Aorta (tissue), 5 donors: ENCODE data around the gene PDE4D. TPM values are rescaled to one million over a fixed set of nuclear protein-coding genes. Genes with fewer than 3 reads are reported as not detected.

Source experiments
- ATAC-seq: fragments of 200-7000 bp; cut with Tn5 transposase; one replicate; pipeline ENCODE4 v1.9.1; 2022; ENCODE audit warnings: moderate library complexity; ENCODE audit not compliant: low FRiP score
- DNase-seq, 2 donors: peaks; one replicate each; pipeline ENCODE4 v3.0.0-alpha.2; 2020
- H3K27ac ChIP-seq, 2 donors: one replicate each; pipeline ENCODE4 v1.5.1; 2013; ENCODE audit warnings: low read length in 2 of 2, mild to moderate bottlenecking in 2 of 2, moderate library complexity in 2 of 2, control low read depth in 1 of 2, inconsistent platforms in 1 of 2, low read depth in 1 of 2
- H3K27me3 ChIP-seq, 2 donors: one replicate each; pipeline ENCODE4 v1.6.1; 2013; ENCODE audit warnings: control low read depth in 1 of 2, low read length in 1 of 2, mild to moderate bottlenecking in 1 of 2, moderate library complexity in 1 of 2; ENCODE audit not compliant: insufficient read depth in 2 of 2, control insufficient read depth in 1 of 2
- H3K36me3 ChIP-seq, 2 donors: one replicate each; pipeline ENCODE4 v1.6.1; 2013; ENCODE audit warnings: control low read depth in 1 of 2, low read length in 1 of 2, mild to moderate bottlenecking in 1 of 2; ENCODE audit not compliant: insufficient read depth in 2 of 2, control insufficient read depth in 1 of 2
- H3K4me1 ChIP-seq, 2 donors: one replicate each; pipeline ENCODE4 v1.6.1; 2013; ENCODE audit warnings: low read length in 2 of 2, control low read depth in 1 of 2, mild to moderate bottlenecking in 1 of 2, moderate library complexity in 1 of 2; ENCODE audit not compliant: insufficient read depth in 2 of 2, control insufficient read depth in 1 of 2
- H3K4me3 ChIP-seq, 2 donors: one replicate each; pipeline ENCODE4 v1.5.1; 2013; ENCODE audit warnings: low read length in 2 of 2, control low read depth in 1 of 2, mild to moderate bottlenecking in 1 of 2
- H3K9me3 ChIP-seq: one replicate; pipeline ENCODE4 v1.6.1; 2013; ENCODE audit warnings: mild to moderate bottlenecking, low read length; ENCODE audit not compliant: control insufficient read depth
- WGBS, 2 donors: extraction: QIAGEN DNeasy Blood & Tissue Kit; methylation state at CpG; one replicate each; pipeline ENCODE4 v1.1.7; 2013; 5-methylcytosine and 5-hydroxymethylcytosine counted together
- intact Hi-C, 2 donors: fragments of 100-400 bp; cut with DNase I; formaldehyde crosslinking; loops; one replicate each; pipeline versions ENCODE4 v1.14.2 to v1.15.0; 2022
- polyA plus RNA-seq, 2 donors: library from polyadenylated mRNA; stranded (reverse); fragments of 200-250 nt; gene quantifications; one replicate each; pipeline ENCODE4 v1.2.3, GENCODE V29; 2013
- total RNA-seq, 2 donors: library from RNA; stranded (reverse); fragmentation: NEBNext Ultra II Directional; extraction: Animal tissue kit (Norgen Biotek cat#: 25700); gene quantifications; one replicate each; pipeline ENCODE4 v1.2.1, GENCODE V29; 2021
- donor health status: healthy with polysubstance abuse.
- donor health status: Bipolar disorder and iron deficiency.
- donor health status: DM: no; HTN: no; CAD: no.
- donor health status: DM: no; HTN: no; CAD: no.
- donor health status: DM: yes; HTN: yes; CAD: no.

The PDE4D gene
- total and polyA plus RNA-seq, 4 donors, result 2.4 to 112 (median 33.3) TPM

DNA sequence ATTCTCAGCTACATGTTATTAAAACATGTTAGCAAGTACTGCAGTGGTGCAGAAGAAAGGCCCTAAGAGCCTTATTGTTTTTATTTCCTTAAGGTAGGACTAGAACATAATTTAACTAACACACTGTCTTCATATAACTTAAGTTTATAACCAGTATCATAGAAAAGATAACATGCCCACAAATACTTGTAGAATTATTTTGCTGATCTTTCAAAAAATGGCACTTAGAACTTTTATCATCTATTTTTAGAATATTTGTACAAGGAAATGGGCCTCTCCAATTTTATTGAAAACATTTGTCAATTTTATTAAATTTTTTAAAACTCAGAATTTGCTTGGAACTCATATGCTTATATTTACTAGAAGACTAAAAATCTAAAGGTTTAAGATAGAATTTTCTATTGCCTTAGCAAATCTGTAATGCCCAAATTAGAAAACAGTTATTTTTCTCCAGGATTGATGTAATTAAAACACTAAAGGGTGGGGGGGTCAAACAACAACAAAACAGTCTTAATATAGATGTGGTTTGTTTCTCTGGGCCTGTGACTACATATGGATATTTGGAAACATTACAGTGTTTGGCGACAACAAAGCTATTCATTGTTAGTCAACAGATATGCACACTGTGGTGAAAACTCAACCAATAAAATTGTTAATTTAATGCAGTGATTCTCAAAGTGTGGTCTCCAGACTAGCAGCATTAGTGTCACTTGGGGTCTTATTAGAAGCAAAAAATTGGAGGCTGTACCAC, 360.4 kb downstream of the PDE4D start:
- no peak for DNase-seq
- H3K27me3 ChIP-seq, result no peaks in the 10 kb centered on the region
- H3K4me1 ChIP-seq, result no peaks in the 10 kb centered on the region
- no peak overlapping the region for H3K4me3 ChIP-seq
- WGBS, 2 donors, result 95 to 99% methylated on average over 1 of the region's 1 CpG
- ATAC-seq, result no peak
- intact Hi-C loops, result no loop called here
- no peaks in the 10 kb centered on the region for H3K36me3 ChIP-seq
- H3K27ac ChIP-seq, result no peak overlapping the region
- H3K9me3 ChIP-seq, result no peaks in the 10 kb centered on the region

DNA sequence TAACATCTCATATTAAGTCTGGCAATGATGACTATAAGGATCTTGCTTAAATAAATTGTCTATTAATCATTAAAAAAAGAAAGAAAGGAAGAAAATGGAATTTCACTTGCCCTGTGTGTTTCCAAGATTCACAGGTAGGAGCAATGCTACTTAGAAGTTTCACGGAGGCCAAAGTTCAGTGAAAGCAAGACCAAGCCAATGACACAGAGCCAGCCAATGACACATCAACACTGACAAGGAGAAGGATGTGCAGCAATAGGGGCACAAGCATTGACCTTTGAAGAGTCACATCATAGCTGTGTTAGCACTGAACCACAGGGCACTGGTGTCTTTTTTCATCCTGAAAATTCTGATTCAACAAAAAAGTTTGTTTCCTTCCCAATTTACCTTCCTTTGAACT, 364.3 kb downstream of the PDE4D start:
- intact Hi-C loops, result no loop called here
- 96 to 97% methylated on average over 1 of the region's 1 CpG for WGBS, 2 donors
- ATAC-seq, result no peak

DNA sequence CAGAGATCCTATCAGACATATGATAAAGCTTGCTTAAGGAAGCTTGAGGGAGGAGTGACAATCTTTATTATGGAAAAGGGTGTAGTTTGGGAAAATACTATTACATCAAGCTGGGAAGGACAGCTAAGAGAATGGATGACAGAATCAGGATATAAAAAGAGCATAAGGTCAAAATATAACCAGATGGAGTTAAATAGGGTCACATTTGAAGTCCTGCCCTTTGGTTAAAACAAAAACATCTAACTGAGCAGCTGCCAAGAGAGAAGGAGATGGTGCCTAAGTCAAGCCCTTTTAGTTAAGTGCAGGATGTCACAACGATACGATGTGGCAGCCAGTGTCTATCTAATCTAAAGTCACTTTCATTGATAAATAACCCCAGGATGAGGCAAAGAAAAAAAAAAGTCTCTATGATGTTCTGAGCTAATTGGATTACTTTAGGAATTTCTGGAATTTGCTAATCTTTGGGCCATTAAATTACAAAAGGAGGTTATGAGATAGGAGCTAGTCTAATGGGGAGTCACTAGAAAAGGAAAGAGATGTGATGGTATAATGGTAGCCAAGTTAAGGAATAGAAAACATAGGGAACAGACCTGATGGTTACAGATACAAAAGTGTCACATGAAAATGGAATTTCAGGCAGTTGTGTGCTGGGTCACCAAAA, 365.2 kb downstream of the PDE4D start:
- no peaks in the 10 kb centered on the region for H3K36me3 ChIP-seq
- no peak for ATAC-seq
- H3K4me1 ChIP-seq, result no peaks in the 10 kb centered on the region
- 50 to 61% methylated on average over 2 of the region's 2 CpGs for WGBS, 2 donors
- no peaks in the 10 kb centered on the region for H3K27me3 ChIP-seq
- H3K27ac ChIP-seq, result no peak overlapping the region
- intact Hi-C loops, result no loop called here
- no peak for DNase-seq
- no peak overlapping the region for H3K4me3 ChIP-seq
- no peaks in the 10 kb centered on the region for H3K9me3 ChIP-seq

More for the DNA sequence above, 364.3 kb downstream of the PDE4D start:
- Histone ChIP-seq H3K4me1 (no peaks in the 10 kb centered on the region), H3K27me3 (no peaks in the 10 kb centered on the region), H3K27ac (no peak overlapping the region), H3K9me3 (no peaks in the 10 kb centered on the region), H3K36me3 (no peaks in the 10 kb centered on the region), H3K4me3 (no peak overlapping the region)
- no peak for DNase-seq

DNA sequence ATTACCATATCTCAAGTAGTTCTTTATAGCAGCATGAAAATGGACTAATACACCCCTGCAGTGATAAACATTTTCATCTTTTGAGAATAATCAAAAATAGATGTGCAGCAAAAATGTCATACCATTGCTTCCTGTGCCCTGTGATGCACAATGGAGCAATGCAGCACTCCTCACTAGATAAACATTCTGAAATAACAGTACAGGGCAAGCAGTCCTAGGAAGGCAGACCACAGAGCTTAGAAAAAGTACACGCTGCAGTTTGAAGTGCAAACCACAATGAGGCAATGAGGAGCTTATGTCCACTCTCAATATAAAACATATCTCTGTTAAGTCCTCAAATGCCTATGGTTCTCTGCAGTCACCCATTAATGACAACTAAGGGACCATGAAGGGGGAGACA, 367.6 kb downstream of the PDE4D start:
- Histone ChIP-seq H3K27me3 (no peaks in the 10 kb centered on the region), H3K4me3 (no peak overlapping the region), H3K36me3 (no peaks in the 10 kb centered on the region), H3K27ac (no peak overlapping the region), H3K4me1 (no peaks in the 10 kb centered on the region), H3K9me3 (no peaks in the 10 kb centered on the region)
- DNase-seq, result no peak
- intact Hi-C loops, result no loop called here
- WGBS, 2 donors, result 48 to 65% methylated on average over 1 of the region's 1 CpG
- ATAC-seq, result no peak

DNA sequence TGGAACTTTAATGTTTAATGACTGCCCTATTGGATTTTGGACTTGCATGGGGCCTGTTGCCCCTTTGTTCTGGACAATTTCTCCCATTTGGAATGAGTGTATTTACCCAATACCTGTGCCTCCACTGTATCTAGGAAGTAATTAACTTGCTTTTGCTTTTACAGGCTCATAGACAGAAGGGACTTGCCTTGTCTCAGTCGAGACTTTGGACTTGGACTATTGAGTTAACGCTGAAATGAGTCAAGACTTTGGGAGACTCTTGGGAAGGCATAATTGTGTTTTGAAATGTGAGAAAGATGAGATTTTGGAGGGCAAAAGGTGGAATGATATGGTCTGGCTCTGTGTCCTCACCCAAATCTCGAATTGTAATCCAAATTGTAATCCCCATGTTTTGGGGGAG, 368.2 kb downstream of the PDE4D start:
- no peaks in the 10 kb centered on the region for H3K36me3 ChIP-seq
- no peaks in the 10 kb centered on the region for H3K9me3 ChIP-seq
- no peaks in the 10 kb centered on the region for H3K4me1 ChIP-seq
- WGBS, 2 donors, result 86 to 91% methylated on average over 3 of the region's 3 CpGs
- H3K27me3 ChIP-seq, result no peaks in the 10 kb centered on the region
- ATAC-seq (no peak), DNase-seq (no peak)
- no peak overlapping the region for H3K27ac ChIP-seq
- intact Hi-C loops, result no loop called here
- H3K4me3 ChIP-seq, result no peak overlapping the region

DNA sequence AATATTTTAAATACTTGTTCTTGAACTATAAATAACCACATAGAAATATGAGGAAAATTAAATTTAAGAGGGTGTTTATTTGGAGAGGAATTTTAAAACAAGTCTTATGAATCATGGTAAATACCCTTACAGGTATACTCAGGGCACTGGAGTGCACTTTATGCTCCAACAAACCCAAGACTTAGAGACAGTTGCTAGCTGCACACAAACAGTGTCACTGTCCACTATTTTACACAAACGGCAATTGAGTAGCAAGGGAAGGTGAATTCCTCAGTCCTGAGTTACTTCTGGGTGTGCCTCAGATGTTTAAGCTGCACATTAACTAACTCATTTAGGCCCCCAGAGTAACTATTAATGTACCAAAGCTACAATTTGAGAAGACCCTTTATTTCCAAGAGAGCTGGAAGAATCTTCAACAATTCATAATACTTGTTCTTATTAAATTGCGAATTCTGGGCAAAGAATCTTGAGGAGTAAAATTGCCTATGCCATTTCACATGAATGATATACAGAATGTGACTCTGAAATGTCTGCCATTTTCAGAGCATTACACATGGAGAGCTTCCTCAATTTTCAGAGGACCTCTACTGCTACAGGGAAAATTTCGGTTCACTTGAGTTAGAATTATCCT, 371.2 kb downstream of the PDE4D start:
- DNase-seq (no peak), ATAC-seq (no peak)
- peaks cover 0 to 5% of the 10 kb centered on the region in 2 donors for H3K4me1 ChIP-seq
- WGBS, 2 donors, result 66 to 84% methylated on average over 3 of the region's 3 CpGs
- no peaks in the 10 kb centered on the region for H3K9me3 ChIP-seq
- H3K36me3 ChIP-seq, result no peaks in the 10 kb centered on the region
- H3K27ac ChIP-seq, result no peak overlapping the region
- no peaks in the 10 kb centered on the region for H3K27me3 ChIP-seq
- no peak overlapping the region for H3K4me3 ChIP-seq
- intact Hi-C loops, result no loop called here

DNA sequence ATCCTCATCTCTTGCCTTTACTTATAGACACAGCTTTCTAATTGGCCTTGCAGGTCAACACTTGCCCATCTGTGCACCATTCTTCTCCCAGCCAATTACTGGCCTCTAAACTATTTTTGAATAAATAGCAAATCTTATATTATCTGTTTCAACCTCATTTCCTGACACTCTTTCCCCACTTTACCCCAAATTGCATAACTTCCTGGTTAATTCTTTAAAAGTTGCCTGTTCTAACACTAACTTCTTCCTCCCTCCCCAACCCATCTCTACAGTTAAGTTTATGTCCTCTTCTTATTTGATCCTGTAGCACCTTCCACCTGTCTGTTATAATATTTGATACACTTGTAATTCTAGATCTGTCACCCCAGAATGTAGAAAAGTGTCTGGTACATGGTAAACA, 372.1 kb downstream of the PDE4D start:
- H3K27me3 ChIP-seq, result no peaks in the 10 kb centered on the region
- intact Hi-C loops, result no loop called here
- H3K9me3 ChIP-seq, result no peaks in the 10 kb centered on the region
- H3K36me3 ChIP-seq, result no peaks in the 10 kb centered on the region
- ATAC-seq (no peak), DNase-seq (no peak)
- no peak overlapping the region for H3K4me3 ChIP-seq
- H3K27ac ChIP-seq, result no peak overlapping the region
- H3K4me1 ChIP-seq, result peaks cover 0 to 7% of the 10 kb centered on the region in 2 donors

DNA sequence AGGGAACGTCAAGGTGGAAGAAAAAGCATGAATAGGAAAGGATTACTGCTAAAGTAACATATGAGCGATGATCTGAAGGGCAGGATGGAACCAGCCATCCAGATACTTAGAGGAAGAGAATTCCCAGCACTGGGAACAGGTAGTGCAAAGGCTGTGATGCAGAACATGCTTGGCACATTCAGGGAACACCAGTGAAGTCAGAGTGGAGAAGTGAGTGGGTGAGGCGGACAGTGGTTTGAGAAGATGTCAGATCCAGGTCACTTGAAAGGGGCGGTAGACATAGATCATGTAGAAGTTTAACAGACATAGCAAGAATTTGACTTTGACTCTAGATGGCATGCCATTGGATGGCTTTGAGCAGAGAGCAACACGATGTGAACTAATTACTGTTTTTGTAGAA, 374.2 kb downstream of the PDE4D start:
- 93 to 94% methylated on average over 5 of the region's 5 CpGs for WGBS, 2 donors
- DNase-seq (no peak), ATAC-seq (no peak)
- H3K27ac ChIP-seq, result peak overlapping the region in 1 of 2 donors; percentile 9
- no peak overlapping the region for H3K4me3 ChIP-seq
- no peaks in the 10 kb centered on the region for H3K36me3 ChIP-seq
- H3K4me1 ChIP-seq, result peaks cover 0 to 7% of the 10 kb centered on the region in 2 donors
- intact Hi-C loops, result no loop called here
- no peaks in the 10 kb centered on the region for H3K9me3 ChIP-seq
- H3K27me3 ChIP-seq, result no peaks in the 10 kb centered on the region
